Thoracic aorta (tissue), 2 donors: ENCODE results near the gene LRP10. TPM values are rescaled to one million over a fixed set of nuclear protein-coding genes. Genes with fewer than 3 reads are reported as not detected.

Source experiments
- ATAC-seq: fragments of 150-250 bp; one replicate; pipeline ENCODE4 v1.8.0; 2017; ENCODE audit warnings: low read depth; ENCODE audit not compliant: insufficient number of reproducible peaks, low FRiP score
- DNase-seq: peaks from one replicate; pipeline ENCODE4 v3.0.0-alpha.2; 2020; ENCODE audit warnings: low spot score
- H3K27ac ChIP-seq, 2 donors: fragments of 200-600 bp; sonication (generic); 1 replicate in 1 of 2; 2 replicates in 1 of 2; pipeline ENCODE4 v1.5.1; 2016; ENCODE audit warnings: mild to moderate bottlenecking in 2 of 2, moderate library complexity in 2 of 2
- H3K27me3 ChIP-seq: fragments of 200-600 bp; sonication (generic); replicated peaks from 2 replicates; pipeline ENCODE4 v1.6.0; 2016; ENCODE audit warnings: mild to moderate bottlenecking; ENCODE audit not compliant: insufficient read depth
- H3K36me3 ChIP-seq: fragments of 200-600 bp; sonication (generic); one replicate; pipeline ENCODE4 v1.5.1; 2016
- H3K4me1 ChIP-seq, 2 donors: fragments of 200-600 bp; sonication (generic); 1 replicate in 1 of 2; 2 replicates in 1 of 2; pipeline versions ENCODE4 v1.5.1 to v1.6.0; 2016; ENCODE audit warnings: low read depth in 2 of 2, mild to moderate bottlenecking in 1 of 2; ENCODE audit not compliant: control insufficient read depth in 1 of 2
- H3K4me3 ChIP-seq: fragments of 200-600 bp; sonication (generic); 2 replicates; pipeline ENCODE4 v1.5.1; 2016; ENCODE audit warnings: mild to moderate bottlenecking
- H3K9me3 ChIP-seq: fragments of 200-600 bp; sonication (generic); 2 replicates; pipeline ENCODE4 v1.5.1; 2016
- CTCF ChIP-seq: fragments of 200-600 bp; sonication (generic); IDR thresholded peaks from one replicate; pipeline ENCODE4 v1.5.1; 2019; ENCODE audit warnings: antibody characterized with exemption
- total RNA-seq, 2 donors: library from RNA; depleted of rRNA; stranded (reverse); fragments of >200 nt; gene quantifications; one replicate each; pipeline versions ENCODE4 v1.1.0 to v1.2.3, GENCODE V29; 2016

LRP10 gene
- total RNA-seq, 2 donors from 2014 or later: 158 to 209 TPM

- H3K27me3 ChIP-seq: no peaks in the 10 kb centered on the region
- TF ChIP-seq CTCF: no peak
- DNase-seq (no peak), ATAC-seq (no peak)
- H3K36me3 ChIP-seq: peaks cover 57% of the 10 kb centered on the region
- peak overlapping the region in 1 of 2 donors; percentile 43 for H3K27ac ChIP-seq
- peaks cover 35 to 73% of the 10 kb centered on the region in 2 donors for H3K4me1 ChIP-seq
- no peaks in the 10 kb centered on the region for H3K9me3 ChIP-seq
- no peak overlapping the region for H3K4me3 ChIP-seq
Observed at GRCh38 chr14:22845103-22845394, 26.5 kb upstream of the LRP10 start.

- peaks cover 43 to 76% of the 10 kb centered on the region in 2 donors for H3K4me1 ChIP-seq
- no peak for TF ChIP-seq CTCF
- ATAC-seq (no peak), DNase-seq (no peak)
- no peaks in the 10 kb centered on the region for H3K27me3 ChIP-seq
- peaks cover 53% of the 10 kb centered on the region for H3K36me3 ChIP-seq
- H3K4me3 ChIP-seq: no peak overlapping the region
- H3K9me3 ChIP-seq: no peaks in the 10 kb centered on the region
- H3K27ac ChIP-seq: peak overlapping the region; percentile 74 to 75
Observed at GRCh38 chr14:22845821-22846625, 25.5 kb upstream of the LRP10 start.

GRCh38 chr14:22846811-22847307 lies 24.7 kb upstream of the LRP10 start:
- ATAC-seq (no peak), DNase-seq (no peak)
- no peak for TF ChIP-seq CTCF
- peaks cover 44% of the 10 kb centered on the region for H3K36me3 ChIP-seq
- no peaks in the 10 kb centered on the region for H3K27me3 ChIP-seq
- no peaks in the 10 kb centered on the region for H3K9me3 ChIP-seq
- H3K4me3 ChIP-seq: no peak overlapping the region
- peak overlapping the region; percentile 74 to 75 for H3K27ac ChIP-seq
- H3K4me1 ChIP-seq: peaks cover 50 to 80% of the 10 kb centered on the region in 2 donors

GRCh38 chr14:22847661-22848341 lies 23.7 kb upstream of the LRP10 start:
- H3K27me3 ChIP-seq: no peaks in the 10 kb centered on the region
- ATAC-seq (no peak), DNase-seq (no peak)
- peaks cover 54 to 89% of the 10 kb centered on the region in 2 donors for H3K4me1 ChIP-seq
- TF ChIP-seq CTCF: no peak
- H3K27ac ChIP-seq: peak overlapping the region; percentile 91 to 96
- peak overlapping the region; percentile 46 for H3K4me3 ChIP-seq
- no peaks in the 10 kb centered on the region for H3K9me3 ChIP-seq
- peaks cover 35% of the 10 kb centered on the region for H3K36me3 ChIP-seq
